ENCODE data around the gene CCDC141.
"Not testable (repeated sequence)": the region's sequence is repeated elsewhere in the genome, so short reads cannot be mapped to it uniquely, and the experiment has no call there.

CCDC141 gene

DNA sequence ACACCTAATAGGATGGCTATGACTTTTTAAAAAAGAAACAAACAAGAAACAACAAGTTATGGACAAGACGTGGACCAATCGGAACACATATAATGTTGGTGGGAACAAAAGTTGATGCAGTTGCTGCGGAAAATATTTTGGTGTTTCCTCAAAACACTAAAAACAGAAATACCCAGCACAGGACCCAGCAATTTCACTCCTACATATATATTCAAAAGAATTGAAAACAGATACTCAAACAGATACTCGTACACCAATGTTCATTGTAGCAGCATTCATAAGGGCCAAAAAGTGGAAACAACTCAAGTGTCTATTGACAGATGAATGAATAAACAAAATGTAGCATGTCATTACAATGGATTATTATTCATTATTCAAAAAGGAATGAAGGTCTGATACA lies 12.1 kb downstream of the CCDC141 start:
- DNase-seq: no peak

DNA sequence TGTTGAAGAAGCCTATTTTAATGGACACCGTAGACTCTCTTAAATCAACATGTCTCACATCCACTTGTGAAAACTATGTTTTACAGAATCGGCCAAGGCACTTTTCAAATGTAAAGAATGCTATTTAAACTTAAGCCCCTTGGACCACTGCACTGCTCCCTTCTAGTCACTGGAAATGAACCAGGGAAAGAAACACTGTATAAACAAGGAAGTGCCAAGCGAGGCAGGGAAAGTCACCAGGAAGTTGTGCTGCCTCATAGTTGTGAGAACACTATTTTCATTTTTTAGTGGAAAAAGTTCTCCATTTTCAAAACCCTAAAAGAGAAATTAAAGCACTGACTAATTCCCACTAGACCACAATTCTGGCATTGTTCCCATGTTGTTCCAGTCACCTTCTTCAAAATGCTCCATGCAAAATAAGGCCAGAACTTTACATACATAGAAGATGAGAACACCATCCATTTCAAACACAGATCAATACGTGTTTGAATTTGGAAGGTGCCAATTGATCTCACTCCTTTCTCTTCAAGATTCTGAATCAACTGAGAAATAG lies 13.5 kb downstream of the CCDC141 start:
- no peak for DNase-seq

DNA sequence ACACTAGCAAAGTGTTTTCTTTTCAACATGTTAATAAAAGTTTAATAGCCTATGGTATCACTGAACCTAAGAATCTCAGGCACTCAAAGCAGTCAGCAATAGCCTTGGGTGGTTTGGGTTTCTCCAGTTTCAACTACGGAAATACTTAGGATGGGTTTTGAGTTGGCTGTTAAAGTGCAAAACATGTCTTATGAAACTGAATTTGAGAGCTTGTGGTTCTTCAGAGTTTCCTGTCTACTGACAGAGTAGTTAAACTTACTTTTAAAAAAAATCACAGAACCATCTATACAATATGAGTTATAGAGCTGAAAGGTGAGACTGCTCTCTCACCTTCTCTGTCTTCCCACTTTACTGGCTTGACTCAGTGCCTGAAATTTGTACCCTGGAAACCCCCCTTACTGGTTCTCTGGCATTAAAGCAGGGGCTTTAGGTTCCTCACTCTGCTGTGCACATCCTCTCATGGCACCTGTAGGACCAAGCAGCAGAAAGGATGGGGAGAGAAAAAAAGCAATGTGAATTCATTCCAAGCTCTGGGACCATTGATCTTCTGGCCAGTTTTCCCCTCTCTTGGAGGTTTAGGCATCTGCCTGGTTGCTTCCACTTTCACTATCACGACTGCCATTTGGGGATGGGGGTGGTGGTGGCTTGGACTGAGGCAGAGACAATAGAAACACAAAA lies 18.1 kb downstream of the CCDC141 start:
- DNase-seq: peak; percentile 44

DNA sequence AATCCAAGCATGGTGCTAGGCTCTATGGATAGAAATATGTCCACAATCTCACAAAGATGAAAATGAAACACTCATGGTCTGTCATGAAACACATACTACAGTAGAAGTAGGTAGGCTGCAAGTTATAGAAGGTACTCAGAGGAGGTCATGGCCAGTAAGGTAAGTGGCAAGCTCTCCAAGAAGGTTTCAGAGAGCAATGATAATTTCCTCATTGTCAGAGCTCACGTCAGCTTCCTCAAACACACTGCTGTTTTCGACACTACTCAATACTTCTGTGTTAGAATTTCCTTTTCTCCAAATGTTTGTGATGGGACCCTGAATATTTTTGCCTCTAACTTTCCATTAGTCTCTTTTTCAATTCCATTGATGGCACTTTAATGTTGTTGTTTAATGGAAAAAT lies 25.5 kb downstream of the CCDC141 start:
- DNase-seq: no peak

DNA sequence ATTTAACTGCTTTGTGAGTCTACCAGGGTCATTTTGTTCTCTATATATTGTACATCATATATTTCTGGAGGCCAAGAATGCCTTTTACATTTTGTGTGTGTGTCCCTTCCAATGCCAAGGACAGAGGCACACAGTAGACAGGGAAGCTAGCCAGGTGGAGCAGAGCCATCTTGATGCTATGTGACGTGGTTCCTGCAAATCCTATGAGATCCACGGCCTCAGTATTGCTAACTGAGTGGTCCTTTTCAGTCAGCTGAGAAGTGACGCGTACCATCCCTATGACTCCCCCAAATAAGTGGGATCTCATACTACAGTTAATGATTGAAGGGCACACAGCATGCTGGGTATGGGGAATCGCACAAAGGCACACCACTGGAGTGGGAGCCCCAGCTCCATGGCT lies 27.3 kb downstream of the CCDC141 start:
- DNase-seq: no peak

DNA sequence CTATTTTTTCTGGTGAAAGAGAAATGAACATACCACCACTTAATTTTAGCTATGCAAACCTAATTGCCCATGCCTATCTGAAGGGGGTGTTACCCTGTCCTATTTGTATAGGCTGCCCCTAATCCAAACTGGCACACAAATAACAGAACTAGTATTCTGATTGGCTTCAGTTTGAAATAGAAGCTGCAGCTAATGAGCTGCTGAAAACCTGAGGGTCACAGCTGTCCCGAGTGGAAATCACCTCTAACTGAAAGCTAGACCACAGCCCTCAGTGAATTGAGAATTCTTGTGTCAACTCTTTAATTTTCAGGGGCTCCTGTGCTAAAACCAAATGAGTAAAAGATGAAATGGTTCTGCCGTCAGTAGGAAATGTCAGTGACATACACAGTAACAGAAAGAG lies 28.7 kb downstream of the CCDC141 start:
- DNase-seq: no peak

DNA sequence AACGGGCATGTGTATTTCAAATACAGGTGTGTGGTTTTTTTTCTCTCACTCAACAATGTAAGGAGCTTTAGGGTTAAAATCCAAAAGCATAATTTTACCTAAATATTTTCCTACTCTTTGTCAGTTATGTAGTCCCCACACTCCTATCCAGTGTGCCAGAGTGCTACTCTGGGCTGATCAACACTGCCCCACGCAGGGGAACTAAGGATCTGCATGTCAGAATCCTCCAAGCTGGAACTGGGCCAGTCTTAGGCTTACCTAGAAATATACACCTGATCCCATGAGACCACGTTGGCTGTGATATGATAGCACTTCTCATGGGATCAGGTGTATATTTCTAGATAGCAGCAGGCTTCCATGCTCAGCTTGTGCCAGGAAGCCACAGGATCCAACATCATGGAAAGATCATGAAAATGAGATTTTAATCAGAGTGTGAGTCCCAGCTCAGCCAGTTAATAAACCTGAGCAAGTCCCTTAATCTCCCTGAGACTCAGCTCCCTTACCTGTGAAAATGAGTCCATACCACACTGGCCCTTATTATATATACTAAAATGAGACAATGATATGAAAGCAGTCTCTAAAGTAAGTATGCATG lies 29.7 kb downstream of the CCDC141 start:
- peak; percentile 74 for DNase-seq

DNA sequence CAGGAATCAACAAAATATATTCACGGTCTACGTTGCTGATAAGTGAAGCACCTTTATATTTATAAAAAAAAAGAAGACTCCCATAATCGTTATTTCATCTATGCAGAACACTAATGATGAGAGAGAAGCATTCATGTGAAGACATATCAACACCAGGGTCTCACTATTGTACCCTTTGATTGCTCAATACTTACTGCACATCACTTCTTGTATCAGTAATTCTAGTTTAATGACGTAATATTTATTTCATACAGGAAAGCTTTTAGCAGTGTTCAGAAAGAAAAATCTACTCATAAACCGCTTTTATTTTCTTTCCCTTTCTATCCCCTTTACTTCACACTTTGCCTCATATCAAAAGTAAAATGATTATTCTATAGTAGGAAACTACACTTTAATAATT lies 30.7 kb downstream of the CCDC141 start:
- DNase-seq: no peak

DNA sequence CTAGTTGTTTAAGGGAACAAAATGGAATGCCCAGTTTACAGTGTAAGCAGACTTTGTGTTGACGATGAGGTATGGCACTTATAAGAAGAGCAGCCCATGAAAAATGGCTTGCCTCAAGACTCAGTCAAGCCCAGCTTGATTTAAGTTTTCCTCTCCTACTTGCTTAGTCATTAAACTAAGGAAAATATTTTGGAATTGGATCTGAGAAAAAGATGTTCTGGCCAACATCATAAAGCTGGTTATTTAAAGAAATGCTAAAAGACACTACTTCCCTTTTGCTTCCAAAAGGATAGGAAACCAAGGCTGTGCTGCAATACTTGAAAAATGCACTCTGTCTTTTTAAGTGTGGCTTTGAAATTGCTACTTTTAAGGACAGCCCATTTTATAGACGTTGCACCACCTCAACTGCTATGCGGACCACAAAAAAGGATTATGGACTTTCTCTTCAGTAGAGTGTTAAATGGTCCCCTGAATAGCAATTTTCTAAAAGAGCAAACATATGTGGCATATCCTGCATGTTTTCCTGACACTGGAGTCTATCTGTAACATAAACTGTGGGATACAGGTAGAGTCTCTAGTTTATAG lies 32.1 kb downstream of the CCDC141 start:
- DNase-seq: no peak

DNA sequence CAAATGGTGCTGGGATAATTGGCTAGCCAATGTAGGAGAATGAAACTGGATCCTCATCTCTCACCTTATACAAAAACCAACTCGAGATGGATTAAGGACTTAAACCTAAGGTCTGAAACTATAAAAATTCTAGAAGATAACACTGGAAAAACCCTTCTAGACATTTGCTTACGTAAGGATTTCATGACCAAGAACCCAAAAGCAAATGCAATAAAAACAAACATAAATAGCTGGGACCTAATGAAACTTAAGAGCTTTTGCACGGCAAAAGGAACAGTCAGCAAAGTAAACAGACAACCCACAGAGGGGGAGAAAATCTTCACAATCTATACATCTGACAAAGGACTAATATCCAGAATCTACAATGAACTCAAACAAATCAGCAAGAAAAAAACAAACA lies 35.7 kb downstream of the CCDC141 start:
- not testable (repeated sequence) for DNase-seq

DNA sequence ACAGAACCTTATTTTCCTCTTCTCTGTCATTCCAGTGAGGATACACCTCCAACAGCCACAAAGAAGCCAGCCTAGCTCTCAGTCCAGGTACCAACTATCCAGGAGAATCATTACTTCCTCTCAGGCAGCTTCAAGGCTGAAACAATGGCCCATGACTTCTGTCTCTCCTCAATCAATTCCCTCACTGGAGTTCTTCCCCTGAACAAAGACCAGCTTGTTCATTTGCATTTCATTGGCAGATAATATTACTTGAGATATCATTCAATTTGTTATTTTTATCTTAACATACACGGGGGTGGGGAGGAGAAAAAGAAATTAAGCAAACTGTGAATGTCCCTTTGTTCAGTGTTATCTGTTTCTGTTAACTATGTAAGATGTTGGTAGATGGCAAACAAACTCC lies 44.0 kb downstream of the CCDC141 start:
- DNase-seq: no peak

DNA sequence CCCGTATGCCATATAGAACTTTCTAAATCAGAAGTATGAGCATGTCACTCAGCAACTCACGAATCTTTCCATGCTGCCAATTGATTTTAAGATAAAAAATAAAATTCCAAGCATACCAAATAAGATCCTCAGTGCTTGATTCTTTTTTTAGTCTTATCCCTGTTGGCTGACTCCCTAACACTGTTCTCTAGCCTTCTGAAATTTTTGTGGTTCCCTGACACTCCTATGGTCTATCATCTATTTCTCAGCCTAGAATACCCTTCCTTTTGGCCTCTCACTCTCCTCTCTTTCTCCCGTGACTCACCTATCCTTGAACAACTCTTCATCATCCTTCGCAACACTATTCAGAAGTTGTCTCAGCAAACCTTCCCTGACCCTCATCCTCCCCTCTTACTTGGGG lies 50.5 kb downstream of the CCDC141 start:
- no peak for DNase-seq

DNA sequence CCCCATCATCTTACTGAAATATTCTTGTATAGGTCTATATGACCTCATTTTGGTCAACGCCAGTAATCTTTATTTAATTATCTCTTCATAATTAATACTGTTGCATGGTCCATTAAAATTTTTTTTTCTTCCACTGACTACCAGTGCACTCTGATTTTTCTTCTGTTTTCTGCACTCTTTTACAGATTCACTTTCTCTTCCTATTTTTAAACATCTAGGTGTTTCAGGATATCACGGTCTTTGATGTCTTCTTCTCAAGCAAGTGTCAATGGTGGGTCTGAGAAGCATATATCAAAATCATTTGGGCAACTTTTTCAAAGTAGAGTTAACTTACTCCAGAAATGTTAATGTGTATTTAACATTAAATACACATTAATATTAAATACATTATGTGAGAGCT lies 51.4 kb downstream of the CCDC141 start:
- DNase-seq: no peak

DNA sequence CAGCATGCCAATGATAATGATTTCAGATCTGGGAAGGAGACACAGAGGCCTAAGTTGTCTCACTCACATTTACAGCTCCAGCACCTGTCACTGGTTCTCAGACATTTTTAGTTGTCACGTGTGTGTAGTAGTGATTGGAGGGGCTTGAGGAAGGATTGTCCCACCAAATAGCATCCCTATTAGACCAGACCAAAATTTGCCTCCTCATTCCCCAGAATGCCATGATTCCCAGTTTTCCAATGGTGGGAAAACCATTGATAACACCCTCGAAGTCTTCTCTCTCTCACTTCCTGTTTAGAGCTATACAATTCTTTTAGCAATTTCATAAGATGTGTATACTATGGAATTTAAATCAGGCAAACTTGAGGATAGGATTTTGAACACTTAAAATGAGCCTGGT lies 52.5 kb downstream of the CCDC141 start:
- no peak for DNase-seq

DNA sequence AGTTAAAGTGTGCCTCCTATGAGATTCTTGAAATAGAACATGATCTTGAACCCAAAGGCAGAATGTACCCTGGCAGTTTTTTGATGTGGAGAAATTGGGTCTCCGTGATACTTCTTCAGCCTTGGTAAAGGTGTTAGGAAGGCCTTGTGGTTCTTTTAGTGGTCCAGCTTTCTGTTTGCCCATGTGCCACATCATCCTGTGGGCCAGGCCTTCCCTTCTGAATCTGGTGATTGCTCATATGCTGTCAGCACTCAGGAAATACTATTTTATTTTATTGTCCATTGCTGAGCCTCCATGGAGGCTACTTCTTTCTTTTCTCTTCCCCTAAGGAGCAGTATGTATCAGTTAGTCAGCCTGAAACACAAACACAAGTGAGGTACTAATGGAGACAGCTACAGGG lies 52.9 kb downstream of the CCDC141 start:
- no peak for DNase-seq

DNA sequence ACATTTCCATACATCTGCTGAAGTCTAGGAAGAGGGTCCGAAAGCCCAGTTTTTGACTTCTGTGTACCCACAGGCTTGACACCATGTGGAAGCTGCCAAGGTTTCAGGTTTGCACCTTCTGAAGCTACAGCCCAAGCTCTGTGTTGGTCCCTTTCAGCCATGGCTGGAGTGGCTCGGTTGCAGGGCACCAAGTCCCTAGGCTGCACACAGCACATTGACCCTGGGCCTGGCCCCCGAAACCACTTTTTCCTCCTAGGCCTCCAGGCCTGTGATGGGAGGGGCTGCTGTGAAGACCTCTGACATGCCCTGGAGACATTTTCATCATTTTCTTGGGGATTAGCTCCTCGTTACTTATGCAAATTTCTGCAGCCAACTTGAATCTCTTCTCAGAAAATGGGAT lies 55.7 kb downstream of the CCDC141 start:
- DNase-seq: no peak

DNA sequence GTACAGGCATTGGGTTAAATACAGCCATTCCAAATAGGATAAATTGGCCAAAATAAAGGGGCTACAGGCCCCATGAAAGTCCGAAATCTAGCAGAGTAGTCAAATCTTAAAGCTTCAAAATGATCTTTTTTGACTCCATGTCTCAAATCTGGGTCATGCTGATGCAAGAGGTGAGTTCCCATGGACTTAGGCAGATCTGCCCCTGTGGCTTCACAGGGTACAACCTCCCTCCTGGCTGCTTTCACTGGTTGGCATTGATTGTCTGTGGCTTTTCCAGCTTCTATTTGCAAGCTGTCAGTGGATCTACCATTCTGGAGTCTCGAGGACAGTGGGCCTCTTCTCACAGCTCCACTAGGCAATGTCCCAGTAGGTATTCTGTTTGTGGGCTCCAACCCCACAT lies 56.1 kb downstream of the CCDC141 start:
- DNase-seq: no peak

DNA sequence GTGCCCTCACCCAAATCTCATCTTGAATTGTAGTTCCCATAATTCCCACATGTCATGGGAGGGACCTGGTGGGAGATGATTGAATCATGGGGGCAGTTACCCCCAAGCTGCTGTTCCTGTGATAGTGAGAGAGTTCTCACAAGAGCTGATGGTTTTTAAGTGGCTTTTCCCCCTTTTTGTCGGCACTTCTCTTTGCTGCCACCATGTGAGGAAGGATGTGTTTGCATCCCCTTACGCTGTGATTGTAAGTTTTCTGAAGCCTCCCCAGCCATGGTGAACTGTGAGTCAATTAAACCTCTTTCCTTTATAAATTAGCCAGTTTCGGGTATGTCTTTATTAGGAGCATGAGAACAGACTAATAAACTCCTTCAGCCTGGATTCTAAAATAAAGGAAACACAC lies 57.2 kb downstream of the CCDC141 start:
- DNase-seq: not testable (repeated sequence)

DNA sequence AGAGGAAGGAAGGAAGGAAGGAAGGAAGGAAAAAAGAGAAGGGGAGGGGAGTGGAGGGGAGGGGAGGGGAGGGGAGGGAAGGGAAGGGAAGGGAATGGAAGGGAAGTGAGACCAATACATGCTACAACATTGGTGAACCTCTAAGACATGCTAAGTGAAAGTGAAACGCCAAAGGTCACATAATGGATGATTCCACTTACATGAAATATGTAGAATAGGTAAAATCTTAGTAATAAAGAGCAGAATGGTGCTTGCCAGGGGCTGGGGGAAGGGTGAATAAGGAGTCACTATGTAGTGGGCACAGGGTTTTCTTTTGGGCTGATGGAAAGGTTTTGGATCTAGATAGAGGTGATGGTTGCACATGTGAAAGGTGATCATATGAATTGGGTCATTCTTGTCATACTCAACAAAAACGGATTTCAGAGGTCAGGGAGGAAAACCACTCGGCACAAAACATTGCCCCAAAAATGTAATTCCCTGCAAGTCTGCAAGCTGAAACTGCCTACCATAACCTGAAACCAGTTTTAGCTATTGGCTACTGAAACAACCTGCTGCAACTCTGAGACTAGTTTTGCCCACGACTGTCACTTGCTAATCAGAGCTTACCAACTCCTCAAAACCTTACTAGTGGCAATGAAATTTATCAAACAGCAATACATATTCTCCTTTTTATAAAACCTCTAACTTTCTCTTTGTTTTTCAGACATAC lies 59.2 kb downstream of the CCDC141 start:
- no peak for DNase-seq

DNA sequence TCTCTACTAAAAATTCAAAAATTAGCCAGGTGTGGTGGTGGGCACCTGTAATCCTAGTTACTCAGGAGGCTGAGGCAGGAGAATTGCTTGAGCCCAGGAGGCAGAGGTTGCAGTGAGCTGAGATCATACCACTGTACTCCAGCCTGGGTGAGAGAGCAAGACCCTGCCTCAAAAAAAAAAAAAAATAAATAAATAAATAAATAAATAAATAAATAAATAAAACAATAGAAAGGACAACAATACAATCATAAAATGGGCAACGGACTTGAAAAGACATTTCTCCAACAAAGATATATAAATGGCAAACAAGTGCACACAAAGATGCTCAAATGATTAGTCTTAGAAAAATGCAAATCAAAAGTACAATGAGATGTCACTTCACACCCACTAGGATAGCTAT lies 60.5 kb downstream of the CCDC141 start:
- DNase-seq: not testable (repeated sequence)

DNA sequence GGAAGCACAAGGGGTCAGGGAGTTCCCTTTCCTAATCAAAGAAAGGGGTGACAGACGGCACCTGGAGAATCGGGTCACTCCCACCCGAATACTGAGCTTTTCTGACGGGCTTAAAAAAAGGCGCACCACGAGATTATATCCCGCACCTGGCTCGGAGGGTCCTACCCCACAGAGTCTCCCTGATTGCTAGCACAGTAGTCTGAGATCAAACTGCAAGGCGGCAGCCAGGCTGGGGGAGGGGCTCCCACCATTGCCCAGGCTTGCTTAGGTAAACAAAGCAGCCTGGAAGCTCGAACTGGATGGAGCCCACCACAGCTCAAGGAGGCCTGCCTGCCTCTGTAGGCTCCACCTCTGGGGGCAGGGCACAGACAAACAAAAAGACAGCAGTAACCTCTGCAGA lies 67.3 kb downstream of the CCDC141 start:
- not testable (repeated sequence) for DNase-seq

DNA sequence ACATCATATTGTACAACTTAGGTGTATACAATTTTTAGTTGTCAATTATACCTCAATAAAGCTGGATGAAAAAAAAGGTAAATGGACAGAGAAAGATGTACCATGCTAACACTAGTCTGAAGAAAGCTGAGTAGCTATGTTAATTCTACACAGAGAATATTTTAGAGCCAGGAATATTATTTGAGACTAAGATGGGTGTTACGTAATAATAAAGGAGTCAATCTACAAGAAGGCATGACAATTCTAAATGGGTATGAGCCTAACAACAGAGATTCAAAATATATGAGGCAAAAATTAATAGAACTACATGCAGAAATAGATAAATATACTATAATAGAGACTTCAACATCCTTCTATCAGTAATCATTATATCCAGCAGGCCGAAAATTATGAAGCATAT lies 69.1 kb downstream of the CCDC141 start:
- no peak for DNase-seq

DNA sequence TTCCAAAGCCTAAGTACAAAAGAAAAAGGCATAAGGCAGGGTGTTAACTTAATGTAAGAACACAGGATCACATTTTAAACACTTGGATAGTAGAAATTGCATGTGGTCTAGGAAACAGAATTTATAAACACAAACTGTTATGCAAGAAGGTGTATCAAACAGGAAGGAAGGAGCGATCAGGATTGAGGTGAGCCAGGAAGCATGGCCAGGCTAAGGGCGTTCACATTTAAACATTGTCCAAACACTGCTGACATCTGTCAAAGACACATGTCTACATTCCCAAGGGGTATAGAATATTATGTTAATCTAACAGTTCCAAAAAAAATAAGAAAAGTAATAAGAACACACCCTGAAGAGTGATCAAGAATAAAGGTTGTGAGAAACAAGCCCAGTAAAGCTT lies 71.3 kb downstream of the CCDC141 start:
- DNase-seq: no peak

DNA sequence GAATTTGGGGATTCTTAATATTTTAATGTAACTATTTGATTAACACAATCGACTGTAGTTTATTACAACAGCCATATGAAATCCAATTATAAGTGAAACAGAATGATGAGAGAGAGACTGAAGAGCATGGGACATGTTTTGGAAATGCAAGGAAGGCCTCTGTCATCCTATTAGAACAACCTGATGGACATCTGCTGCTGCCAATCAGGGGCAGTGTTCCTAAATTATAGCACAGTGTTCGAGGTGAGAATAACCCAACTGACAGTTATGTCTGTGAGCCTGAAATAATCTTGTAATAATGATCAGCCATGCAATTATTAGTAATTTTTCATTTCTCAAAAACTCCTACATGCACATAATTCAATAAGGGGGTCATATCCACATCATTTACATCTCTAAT lies 73.6 kb downstream of the CCDC141 start:
- no peak for DNase-seq

All from activated CD4-positive, alpha-beta T cell treated with anti-CD3 and anti-CD28 coated beads for 48 hours (primary cell).